Esophagus muscularis mucosa (tissue), 3 donors: ENCODE measurements around the gene BICC1.

Experiments used
- CTCF ChIP-seq, 3 experiments: fragments of 200-600 bp in 2 of 3; fragments of 450-650 bp in 1 of 3; sonication (generic) in 2 of 3; IDR thresholded peaks; one replicate each; pipeline ENCODE4 v1.5.1; 2017 to 2019; ENCODE audit warnings: antibody characterized with exemption in 3 of 3, mild to moderate bottlenecking in 2 of 3, moderate library complexity in 1 of 3
- POLR2AphosphoS5 ChIP-seq, 2 donors: sonication (generic); formaldehyde crosslinking; IDR thresholded peaks; one replicate each; pipeline ENCODE4 v1.6.1; 2017; ENCODE audit warnings: antibody characterized with exemption in 2 of 2

- TF ChIP-seq CTCF (IDR thresholded peaks at IDR 0.05) (no peak), POLR2AphosphoS5 (IDR thresholded peaks at IDR 0.05) (no peak)
Observed at GRCh38 chr10:58823983-58824382, 311.3 kb downstream of the BICC1 start.
